Activated CD4-positive, alpha-beta T cell treated with anti-CD3 and anti-CD28 coated beads, Interleukin-2, amount 50 U/mL, for 24 hours (primary cell): ENCODE data around the gene EFL1.

ENCODE experiments used
- DNase-seq, 2 donors: peaks; one replicate each; pipeline ENCODE4 v3.0.0-alpha.2; 2020; ENCODE audit warnings: low read depth in 1 of 2, low spot score in 1 of 2

EFL1 gene

DNA sequence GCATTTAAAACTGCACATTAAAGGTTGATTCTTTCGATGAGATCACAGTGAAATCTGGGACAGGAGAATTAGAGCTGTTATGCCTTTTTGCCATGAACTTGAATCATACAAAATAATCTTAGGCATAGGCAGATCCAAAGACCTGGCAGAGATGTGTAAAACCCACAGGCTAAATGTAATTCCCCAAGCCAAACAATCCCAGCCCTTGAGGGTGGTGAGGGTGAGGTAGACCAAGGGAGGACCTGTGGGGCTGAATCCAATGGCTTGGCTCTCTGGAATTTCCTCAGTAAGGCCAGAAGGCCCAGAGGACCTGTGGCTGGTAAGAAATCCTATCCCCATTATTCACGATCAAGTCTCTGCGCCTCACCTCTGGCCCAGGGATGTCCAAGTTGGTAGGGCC is 136.2 kb downstream of the EFL1 start:
- DNase-seq = no peak

DNA sequence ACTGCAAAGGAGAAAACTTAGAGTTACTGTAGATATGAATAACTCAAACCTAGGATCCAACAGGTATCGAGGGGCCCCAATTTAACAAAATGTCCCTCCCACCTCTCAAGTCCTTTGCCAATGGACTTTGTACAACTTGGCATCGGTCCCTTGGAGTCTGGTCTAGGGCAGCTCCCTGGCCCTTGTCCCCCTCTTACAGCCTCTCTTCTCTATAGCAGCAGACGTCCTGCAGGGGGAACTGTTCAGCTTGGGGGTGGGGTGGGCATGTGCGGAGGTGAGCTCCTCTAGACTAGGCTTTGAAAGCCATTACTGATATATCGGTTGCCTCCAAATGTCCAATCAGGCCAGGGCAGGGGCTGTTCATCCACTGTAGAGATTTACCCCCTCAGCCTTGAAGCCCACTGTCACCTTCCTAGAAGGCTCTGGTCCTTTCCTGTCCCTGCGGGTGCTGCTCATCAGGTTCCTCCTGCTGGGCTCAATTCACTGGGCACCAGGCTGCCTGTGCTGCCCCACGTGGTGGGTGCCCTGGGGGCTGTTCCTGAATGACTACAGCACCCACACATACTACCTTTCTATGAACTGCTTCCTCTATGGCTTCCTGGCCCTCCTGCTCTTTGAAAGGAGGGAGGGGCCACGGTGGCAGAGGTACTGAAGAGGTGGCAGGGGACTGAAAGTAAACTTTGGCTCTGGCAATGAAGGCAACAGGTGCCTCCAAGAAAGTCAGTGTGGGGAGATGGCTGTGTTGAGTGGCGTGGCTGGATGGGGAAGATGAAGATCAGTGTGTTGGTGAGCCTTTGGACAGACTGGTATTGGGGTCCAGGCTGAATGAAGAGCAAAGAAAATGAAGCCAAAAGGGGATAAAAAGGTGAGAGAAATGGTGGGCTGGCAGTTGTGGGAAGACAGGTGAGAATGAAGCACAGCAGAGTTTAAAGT is 137.9 kb downstream of the EFL1 start:
- DNase-seq = no peak

DNA sequence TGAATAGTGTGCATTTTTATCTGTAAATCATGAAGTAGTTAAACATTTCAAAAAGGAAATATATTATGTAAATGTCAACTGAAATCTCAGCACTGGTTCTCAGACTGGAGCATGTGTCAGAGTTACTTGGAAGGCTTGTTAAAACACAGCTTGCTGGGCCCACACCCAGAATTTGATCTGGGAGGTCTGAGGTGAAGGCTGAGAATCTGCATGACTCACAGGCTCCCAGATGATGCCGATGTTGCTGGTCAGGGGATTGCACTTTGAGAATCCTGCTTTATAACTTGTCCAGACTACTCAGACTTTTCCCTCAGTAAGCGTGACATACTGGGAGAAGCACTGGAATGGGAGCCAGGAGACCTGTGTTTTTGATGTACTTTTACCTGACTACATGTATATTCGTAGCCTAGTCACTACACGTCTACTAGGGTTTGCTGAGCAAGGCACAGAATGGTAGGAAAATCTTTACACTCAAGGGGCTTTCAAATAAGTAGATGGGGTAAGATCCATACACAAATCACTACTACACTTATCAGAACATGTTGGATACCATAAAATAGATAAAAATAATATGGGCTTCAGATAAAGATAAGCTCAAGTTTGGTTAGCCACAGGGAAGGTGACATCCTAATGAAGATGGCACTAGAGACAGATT is 139.7 kb downstream of the EFL1 start:
- DNase-seq = no peak

GRCh38 chr15:82118040-82118439 is 144.5 kb downstream of the EFL1 start:
- DNase-seq = no peak

DNA sequence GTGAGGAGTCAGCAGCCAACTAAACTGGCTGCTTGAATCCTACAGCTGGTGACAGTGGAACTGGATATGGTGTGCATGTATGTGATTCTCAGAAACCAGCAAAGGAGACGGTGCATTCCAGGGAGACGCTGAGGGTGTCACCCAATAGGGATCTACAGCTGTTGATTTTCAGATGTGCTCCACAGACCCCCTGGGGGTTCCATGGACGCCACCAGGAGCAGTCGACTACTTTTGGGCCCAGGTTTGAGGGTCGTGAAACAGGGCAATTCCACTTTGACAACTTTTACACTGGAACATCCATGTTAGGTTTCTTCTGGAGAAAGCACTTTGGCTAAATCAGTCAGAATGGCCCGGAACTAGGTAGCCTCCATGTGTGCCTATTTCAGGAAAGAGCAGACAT is 145.2 kb downstream of the EFL1 start:
- DNase-seq = no peak

GRCh38 chr15:82114660-82115059 is 147.9 kb downstream of the EFL1 start:
- no peak for DNase-seq

DNA sequence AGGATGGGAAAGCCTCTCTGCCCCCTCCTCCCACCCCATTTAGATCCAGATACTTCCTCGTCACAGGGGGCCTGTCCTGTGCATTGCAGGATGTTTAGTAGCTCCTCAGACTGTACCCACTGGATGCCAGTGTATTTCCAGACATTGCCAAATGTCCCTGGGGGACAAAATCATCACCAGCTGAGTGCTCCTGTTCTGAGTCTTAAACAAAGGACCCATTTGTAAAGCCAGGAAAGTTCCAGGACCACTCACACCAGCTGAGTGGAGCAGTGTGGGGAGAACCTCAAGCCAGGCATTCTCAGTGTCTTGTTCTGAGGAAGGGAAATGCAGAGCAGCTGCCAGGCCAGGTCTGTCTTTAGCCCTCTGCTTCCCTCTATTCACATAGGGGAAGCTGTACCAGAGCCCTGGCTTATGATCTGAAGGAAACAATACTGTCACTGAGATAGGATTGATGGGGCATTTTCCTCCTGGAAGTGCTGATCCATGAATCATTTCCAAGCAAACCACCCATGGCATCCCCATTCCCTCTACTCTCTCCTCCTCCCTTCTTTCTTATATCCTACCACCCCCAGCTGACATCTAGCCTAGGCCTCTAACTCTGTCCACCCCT is 149.3 kb downstream of the EFL1 start:
- no peak for DNase-seq

GRCh38 chr15:82111918-82112317 is 150.6 kb downstream of the EFL1 start:
- no peak for DNase-seq

DNA sequence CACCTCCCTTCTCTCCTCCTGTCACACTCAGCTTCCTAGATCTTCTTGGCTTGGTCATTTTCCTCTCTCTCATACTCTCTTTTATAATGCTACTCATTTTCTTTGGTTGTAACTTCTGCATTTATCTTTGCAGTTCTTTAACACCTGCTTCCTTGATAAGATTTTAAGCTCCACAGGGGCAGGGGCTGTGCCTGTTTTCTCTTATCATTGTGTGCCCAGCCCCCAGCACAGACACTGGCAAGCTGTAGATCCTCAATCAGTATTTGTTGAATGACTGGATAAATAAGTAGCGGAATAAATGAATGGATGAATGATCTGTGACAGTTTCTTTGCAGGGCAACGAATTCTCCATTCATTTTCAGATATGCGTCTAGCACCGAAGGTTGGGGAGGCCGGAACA is 152.4 kb downstream of the EFL1 start:
- DNase-seq = no peak

- DNase-seq = peak; percentile 38 to 43
These were observed 153.9 kb downstream of the EFL1 start for GRCh38 chr15:82108489-82109078.

- DNase-seq = no peak
These were observed 155.9 kb downstream of the EFL1 start for GRCh38 chr15:82106679-82107078.

GRCh38 chr15:82105451-82106215 is 156.9 kb downstream of the EFL1 start:
- no peak for DNase-seq

GRCh38 chr15:82103468-82103867 is 159.1 kb downstream of the EFL1 start:
- no peak for DNase-seq

- DNase-seq = no peak
These were observed 162.2 kb downstream of the EFL1 start for GRCh38 chr15:82100111-82100929.

DNA sequence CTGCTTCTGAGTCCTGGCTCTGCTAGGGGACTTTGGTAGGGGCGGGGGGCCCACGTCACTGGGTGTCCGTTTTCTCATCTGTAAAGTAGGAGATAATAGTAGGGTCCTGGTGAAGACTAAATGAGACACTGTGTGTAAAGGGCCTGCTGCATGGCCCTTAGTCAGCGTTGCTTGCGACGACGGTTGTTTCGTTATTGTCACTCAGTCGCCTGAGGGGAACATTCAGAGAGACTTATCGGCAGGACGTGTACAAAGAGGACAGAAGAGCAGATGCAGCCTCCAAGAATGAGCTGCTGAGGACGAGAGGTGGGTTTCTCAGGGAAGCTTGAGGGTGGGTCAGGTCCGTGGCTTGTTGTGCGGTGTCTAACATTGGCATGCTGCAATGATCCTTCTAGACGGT is 163.9 kb downstream of the EFL1 start:
- DNase-seq = no peak

DNA sequence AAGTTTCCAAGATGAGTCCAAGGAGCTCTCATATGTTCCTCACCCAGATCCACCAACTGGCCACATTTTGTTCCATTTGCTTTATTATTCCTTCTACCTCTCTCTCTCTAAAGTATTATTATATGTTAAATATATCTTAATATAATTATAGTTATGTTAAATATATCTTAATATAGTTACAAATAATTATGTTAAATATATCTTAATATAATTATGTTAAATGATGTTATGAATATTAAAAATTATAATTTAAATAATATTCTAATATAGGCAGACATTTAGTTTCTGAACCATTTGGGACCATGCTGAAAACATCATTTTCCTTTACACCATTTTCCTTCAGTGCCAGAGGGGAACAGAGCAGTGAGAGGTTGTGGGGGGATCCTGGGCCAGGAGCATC is 166.7 kb downstream of the EFL1 start:
- DNase-seq = no peak

DNA sequence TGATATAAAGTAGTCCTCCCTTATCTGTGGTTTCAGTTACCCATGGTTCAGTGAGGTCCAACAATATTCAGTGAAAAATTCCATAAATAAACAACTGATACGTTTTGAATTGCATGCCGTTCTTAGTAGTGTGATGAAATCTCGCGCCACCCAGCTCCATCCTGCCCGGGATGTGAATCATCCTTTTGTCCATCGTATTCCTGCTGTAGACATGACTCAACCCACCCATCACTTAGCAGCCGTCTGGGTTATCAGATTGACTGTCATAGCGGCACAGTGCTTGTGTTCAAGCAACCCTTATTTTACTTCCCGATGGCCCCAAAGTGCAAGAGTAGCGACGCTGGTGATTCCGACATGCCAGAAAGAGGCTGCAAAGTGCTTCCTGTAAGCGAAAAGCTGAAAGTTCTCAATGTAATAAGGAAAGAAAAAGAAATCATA is 168.7 kb downstream of the EFL1 start:
- DNase-seq = no peak

GRCh38 chr15:82093325-82093724 is 169.2 kb downstream of the EFL1 start:
- DNase-seq = no peak

DNA sequence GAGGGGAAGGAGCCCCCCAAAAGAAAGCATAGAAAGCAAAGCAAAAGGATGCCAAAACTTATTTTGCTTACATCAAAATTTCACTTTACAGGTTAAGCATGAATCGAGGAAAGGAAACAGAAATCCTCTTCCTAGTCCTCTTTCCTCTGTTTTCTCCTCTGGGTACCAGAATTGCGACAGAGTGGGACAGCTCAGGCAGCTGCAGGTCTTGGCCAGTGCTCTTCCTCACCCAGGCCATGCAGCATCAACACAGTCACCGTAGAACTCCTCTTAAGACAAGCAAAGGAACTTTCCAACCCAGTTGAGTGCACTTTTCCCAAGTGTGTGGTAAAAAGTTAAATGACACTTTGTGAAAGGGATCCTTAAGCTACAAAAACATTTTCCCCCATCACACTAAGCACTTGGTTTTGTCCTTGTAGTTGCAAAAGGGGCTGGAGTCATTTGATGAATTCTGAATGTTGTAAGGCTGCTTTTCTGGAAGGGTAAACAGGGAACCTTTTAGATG is 170.8 kb downstream of the EFL1 start:
- no peak for DNase-seq
